Upper lobe of left lung (tissue), 4 donors: Measurements from ENCODE around the gene REN.

Source experiments
- POLR2A ChIP-seq, 4 donors: fragments of 450-650 bp; IDR thresholded peaks; one replicate each; pipeline ENCODE4 v1.5.1; 2016 to 2017; ENCODE audit warnings: antibody characterized with exemption in 4 of 4, mild to moderate bottlenecking in 2 of 4
- POLR2AphosphoS5 ChIP-seq, 2 donors: sonication (generic); formaldehyde crosslinking; IDR thresholded peaks; one replicate each; pipeline ENCODE4 v1.5.1; 2017; ENCODE audit warnings: antibody characterized with exemption in 2 of 2
- TF ChIP-seq, protein P1 (sequence below), 6 experiments: fragments of 450-650 bp in 4 of 6; fragments of 200-600 bp in 2 of 6; sonication (generic) in 2 of 6; IDR thresholded peaks; one replicate each; pipeline ENCODE4 v1.5.1; 2016 to 2019; ENCODE audit warnings: antibody characterized with exemption in 6 of 6

DNA sequence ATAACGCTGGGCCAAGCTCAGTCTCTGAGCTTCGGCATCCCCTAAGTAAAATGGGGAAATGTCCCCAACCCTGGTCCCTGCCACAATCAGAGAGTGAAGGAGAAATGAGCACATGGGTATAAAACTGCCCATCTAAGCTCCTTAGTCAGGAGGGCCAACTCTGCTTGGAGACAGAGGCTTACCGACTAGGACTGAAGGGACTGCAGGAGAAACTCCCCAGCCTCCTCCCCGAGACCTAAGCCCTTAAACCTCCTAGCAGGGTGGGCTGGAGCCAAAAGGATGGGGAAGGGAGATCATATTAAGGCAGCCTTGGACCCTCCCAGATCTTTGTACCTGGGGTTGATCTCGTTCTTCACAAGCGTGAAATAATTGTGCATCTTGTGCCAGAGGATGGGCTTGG lies 19.8 kb downstream of the REN start:
- TF ChIP-seq, protein P1, sequence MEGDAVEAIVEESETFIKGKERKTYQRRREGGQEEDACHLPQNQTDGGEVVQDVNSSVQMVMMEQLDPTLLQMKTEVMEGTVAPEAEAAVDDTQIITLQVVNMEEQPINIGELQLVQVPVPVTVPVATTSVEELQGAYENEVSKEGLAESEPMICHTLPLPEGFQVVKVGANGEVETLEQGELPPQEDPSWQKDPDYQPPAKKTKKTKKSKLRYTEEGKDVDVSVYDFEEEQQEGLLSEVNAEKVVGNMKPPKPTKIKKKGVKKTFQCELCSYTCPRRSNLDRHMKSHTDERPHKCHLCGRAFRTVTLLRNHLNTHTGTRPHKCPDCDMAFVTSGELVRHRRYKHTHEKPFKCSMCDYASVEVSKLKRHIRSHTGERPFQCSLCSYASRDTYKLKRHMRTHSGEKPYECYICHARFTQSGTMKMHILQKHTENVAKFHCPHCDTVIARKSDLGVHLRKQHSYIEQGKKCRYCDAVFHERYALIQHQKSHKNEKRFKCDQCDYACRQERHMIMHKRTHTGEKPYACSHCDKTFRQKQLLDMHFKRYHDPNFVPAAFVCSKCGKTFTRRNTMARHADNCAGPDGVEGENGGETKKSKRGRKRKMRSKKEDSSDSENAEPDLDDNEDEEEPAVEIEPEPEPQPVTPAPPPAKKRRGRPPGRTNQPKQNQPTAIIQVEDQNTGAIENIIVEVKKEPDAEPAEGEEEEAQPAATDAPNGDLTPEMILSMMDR (IDR thresholded peaks at IDR 0.05): no peak
- no peak for TF ChIP-seq POLR2A (IDR thresholded peaks at IDR 0.05)
- TF ChIP-seq POLR2AphosphoS5 (IDR thresholded peaks at IDR 0.05): no peak
